ENCODE data around the gene DAPK1.

- no peak for TF ChIP-seq POLR2A (IDR thresholded peaks at IDR 0.05)
- TF ChIP-seq CTCF (IDR thresholded peaks at IDR 0.05) = no peak
Measured at GRCh38 chr9:87535817-87536539, 38.3 kb downstream of the DAPK1 start.

Measured in vagina (tissue), 2 donors.